K562 (cell line): ENCODE measurements around the gene SYNGR4. TPM values are rescaled to one million over a fixed set of nuclear protein-coding genes. Genes with fewer than 3 reads are reported as not detected.
A peak's percentile ranks its signal among the peaks of the same experiment; 100 is the strongest.

Experiments used
- CBX5 ChIP-seq: IDR thresholded peaks from 2 replicates; pipeline ENCODE4 v1.6.1; 2014; ENCODE audit warnings: low read depth, borderline replicate concordance
- CREB5 ChIP-seq: fragments of 250-450 bp; sonication (Bioruptor Pico); IDR thresholded peaks from 2 replicates; pipeline ENCODE4 v1.5.0; 2020; ENCODE audit warnings: mild to moderate bottlenecking
- CTBP1 ChIP-seq: fragments of 450-650 bp; IDR thresholded peaks from 2 replicates; pipeline ENCODE4 v1.6.1; 2016; ENCODE audit warnings: borderline replicate concordance
- ESRRA ChIP-seq: fragments of 450-650 bp; IDR thresholded peaks from 2 replicates; pipeline ENCODE4 v1.6.1; 2014; ENCODE audit warnings: low read depth, mild to moderate bottlenecking, moderate library complexity, borderline replicate concordance
- GTF2E2 ChIP-seq: fragments of 200-800 bp; sonication (Bioruptor generic); IDR thresholded peaks from 2 replicates; pipeline ENCODE4 v1.6.1; 2016; ENCODE audit warnings: missing genetic modification characterization, missing compliant biosample characterization
- HDAC1 ChIP-seq, 2 experiments: fragments of 450-650 bp; IDR thresholded peaks; 2 replicates each; pipeline ENCODE4 v1.6.1; 2016 to 2017; ENCODE audit warnings: inconsistent platforms in 1 of 2, mild to moderate bottlenecking in 1 of 2, moderate library complexity in 1 of 2
- KDM4B ChIP-seq, 2 experiments: fragments of 450-650 bp in 1 of 2; sonication (generic) in 1 of 2; IDR thresholded peaks; 2 replicates each; pipeline ENCODE4 v1.6.1; 2016 to 2017; ENCODE audit warnings: borderline replicate concordance in 2 of 2, antibody characterized with exemption in 1 of 2, low read depth in 1 of 2, mild to moderate bottlenecking in 1 of 2
- KLF1 ChIP-seq: fragments of 450-650 bp; IDR thresholded peaks from 2 replicates; pipeline ENCODE4 v1.6.1; 2016; ENCODE audit warnings: missing genetic modification characterization, missing compliant biosample characterization
- MBD2 ChIP-seq: sonication (generic); IDR thresholded peaks from 2 replicates; pipeline ENCODE4 v1.6.1; 2016; ENCODE audit warnings: low read depth, borderline replicate concordance
- PCBP1 ChIP-seq: fragments of 200-400 bp; formaldehyde crosslinking; IDR thresholded peaks from 2 replicates; pipeline ENCODE4 v1.6.1; 2018; ENCODE audit warnings: mild to moderate bottlenecking, low read depth, low read length; ENCODE audit not compliant: poor library complexity, severe bottlenecking
- PHF21A ChIP-seq: fragments of 450-650 bp; IDR thresholded peaks from 2 replicates; pipeline ENCODE4 v1.6.1; 2017; ENCODE audit warnings: low read depth, borderline replicate concordance
- TRIM24 ChIP-seq, 2 experiments: fragments of 450-650 bp; IDR thresholded peaks; 2 replicates each; pipeline ENCODE4 v1.6.1; 2016
- TSHZ1 ChIP-seq: fragments of 250-450 bp; sonication (Bioruptor Pico); IDR thresholded peaks from 2 replicates; pipeline ENCODE4 v1.4.0; 2020; ENCODE audit warnings: mild to moderate bottlenecking, moderate library complexity
- XRCC4 ChIP-seq: IDR thresholded peaks from one replicate; pipeline ENCODE4 v1.6.1; 2011; ENCODE audit not compliant: insufficient read depth, insufficient read length; ENCODE audit errors: extremely low read depth
- polyA plus RNA-seq, 8 experiments: library from polyadenylated mRNA; depleted of rRNA in 4 of 8; stranded (reverse) in 5 of 8; unstranded in 3 of 8; fragments of >200 nt; fragmentation: Nextera tagmentation in 2 of 8; fragmentation: Illumina TruSeq in 1 of 8; extraction: Ambion mirVana in 2 of 8; extraction: Trizol in 1 of 8; gene quantifications; 2 replicates each; pipeline versions ENCODE4 v1.2.1 to v1.2.3, GENCODE V29; 2011 to 2014; ENCODE audit warnings: inconsistent platforms in 1 of 8, missing spikeins in 1 of 8
- total RNA-seq, 7 experiments: library from RNA; depleted of rRNA in 6 of 7; stranded (reverse); fragments of >200 nt in 6 of 7; fragmentation: Illumina TruSeq in 2 of 7; extraction: Trizol in 2 of 7; gene quantifications; 2 replicates each; pipeline versions ENCODE4 v1.2.1 to v1.2.3, GENCODE V29; 2011 to 2021; ENCODE audit warnings: low replicate concordance in 1 of 7
- TF ChIP-seq, protein P1 (sequence below): IDR thresholded peaks from 2 replicates; pipeline ENCODE4 v1.6.1; 2011; ENCODE audit not compliant: insufficient read length; ENCODE audit errors: extremely low read depth
- TF ChIP-seq, protein P2 (sequence below), 2 experiments: fragments of 450-650 bp; IDR thresholded peaks; 2 replicates each; pipeline ENCODE4 v1.6.1; 2018; ENCODE audit warnings: mild to moderate bottlenecking in 2 of 2, low read depth in 1 of 2; ENCODE audit not compliant: partially characterized antibody in 2 of 2
- TF ChIP-seq, protein P3 (sequence below): fragments of 250-450 bp; sonication (Bioruptor Pico); IDR thresholded peaks from 2 replicates; pipeline ENCODE4 v1.5.0; 2021

Gene SYNGR4
- total and polyA plus RNA-seq, 9 of the 15 experiments (the other 6 are each of a cell fraction or from before 2014, with no cell fraction given), result 0.07 to 0.14 TPM; not detected in 7

GRCh38 chr19:48418317-48419064 lies 54.3 kb downstream of the SYNGR4 start (continued):
- TF ChIP-seq, protein P1, sequence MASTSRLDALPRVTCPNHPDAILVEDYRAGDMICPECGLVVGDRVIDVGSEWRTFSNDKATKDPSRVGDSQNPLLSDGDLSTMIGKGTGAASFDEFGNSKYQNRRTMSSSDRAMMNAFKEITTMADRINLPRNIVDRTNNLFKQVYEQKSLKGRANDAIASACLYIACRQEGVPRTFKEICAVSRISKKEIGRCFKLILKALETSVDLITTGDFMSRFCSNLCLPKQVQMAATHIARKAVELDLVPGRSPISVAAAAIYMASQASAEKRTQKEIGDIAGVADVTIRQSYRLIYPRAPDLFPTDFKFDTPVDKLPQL, result no peak
- TF ChIP-seq MBD2, result no peak
- TF ChIP-seq PCBP1, result no peak
- TF ChIP-seq HDAC1 (IDR thresholded peaks at IDR 0.05), result no peak
- TF ChIP-seq PHF21A, result no peak
- TF ChIP-seq CTBP1, result peak; percentile 81
- TF ChIP-seq KLF1 (tag), result no peak
- no peak for TF ChIP-seq TSHZ1 (CRISPR knock-in tag)
- TF ChIP-seq ESRRA, result peak; percentile 57; the same call in 1 of the 2 replicates
- TF ChIP-seq TRIM24 (IDR thresholded peaks at IDR 0.05), result no peak
- no peak for TF ChIP-seq KDM4B (IDR thresholded peaks at IDR 0.05; ENCODE audit: borderline replicate concordance in 2 of 2, low read depth in 1 of 2)
- TF ChIP-seq CBX5, result no peak
- no peak for TF ChIP-seq GTF2E2 (tag)
- TF ChIP-seq, protein P2, sequence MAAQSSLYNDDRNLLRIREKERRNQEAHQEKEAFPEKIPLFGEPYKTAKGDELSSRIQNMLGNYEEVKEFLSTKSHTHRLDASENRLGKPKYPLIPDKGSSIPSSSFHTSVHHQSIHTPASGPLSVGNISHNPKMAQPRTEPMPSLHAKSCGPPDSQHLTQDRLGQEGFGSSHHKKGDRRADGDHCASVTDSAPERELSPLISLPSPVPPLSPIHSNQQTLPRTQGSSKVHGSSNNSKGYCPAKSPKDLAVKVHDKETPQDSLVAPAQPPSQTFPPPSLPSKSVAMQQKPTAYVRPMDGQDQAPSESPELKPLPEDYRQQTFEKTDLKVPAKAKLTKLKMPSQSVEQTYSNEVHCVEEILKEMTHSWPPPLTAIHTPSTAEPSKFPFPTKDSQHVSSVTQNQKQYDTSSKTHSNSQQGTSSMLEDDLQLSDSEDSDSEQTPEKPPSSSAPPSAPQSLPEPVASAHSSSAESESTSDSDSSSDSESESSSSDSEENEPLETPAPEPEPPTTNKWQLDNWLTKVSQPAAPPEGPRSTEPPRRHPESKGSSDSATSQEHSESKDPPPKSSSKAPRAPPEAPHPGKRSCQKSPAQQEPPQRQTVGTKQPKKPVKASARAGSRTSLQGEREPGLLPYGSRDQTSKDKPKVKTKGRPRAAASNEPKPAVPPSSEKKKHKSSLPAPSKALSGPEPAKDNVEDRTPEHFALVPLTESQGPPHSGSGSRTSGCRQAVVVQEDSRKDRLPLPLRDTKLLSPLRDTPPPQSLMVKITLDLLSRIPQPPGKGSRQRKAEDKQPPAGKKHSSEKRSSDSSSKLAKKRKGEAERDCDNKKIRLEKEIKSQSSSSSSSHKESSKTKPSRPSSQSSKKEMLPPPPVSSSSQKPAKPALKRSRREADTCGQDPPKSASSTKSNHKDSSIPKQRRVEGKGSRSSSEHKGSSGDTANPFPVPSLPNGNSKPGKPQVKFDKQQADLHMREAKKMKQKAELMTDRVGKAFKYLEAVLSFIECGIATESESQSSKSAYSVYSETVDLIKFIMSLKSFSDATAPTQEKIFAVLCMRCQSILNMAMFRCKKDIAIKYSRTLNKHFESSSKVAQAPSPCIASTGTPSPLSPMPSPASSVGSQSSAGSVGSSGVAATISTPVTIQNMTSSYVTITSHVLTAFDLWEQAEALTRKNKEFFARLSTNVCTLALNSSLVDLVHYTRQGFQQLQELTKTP (IDR thresholded peaks at IDR 0.05; ENCODE audit: low read depth in 1 of 2, partially characterized antibody in 2 of 2), result no peak
- TF ChIP-seq CREB5 (CRISPR knock-in tag), result no peak
- TF ChIP-seq, protein P3, sequence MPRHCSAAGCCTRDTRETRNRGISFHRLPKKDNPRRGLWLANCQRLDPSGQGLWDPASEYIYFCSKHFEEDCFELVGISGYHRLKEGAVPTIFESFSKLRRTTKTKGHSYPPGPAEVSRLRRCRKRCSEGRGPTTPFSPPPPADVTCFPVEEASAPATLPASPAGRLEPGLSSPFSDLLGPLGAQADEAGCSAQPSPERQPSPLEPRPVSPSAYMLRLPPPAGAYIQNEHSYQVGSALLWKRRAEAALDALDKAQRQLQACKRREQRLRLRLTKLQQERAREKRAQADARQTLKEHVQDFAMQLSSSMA (CRISPR knock-in tag), result no peak
- no peak for TF ChIP-seq XRCC4
